ENCODE results near the gene RAX.
"Not testable (repeated sequence)": the region's sequence is repeated elsewhere in the genome, so short reads cannot be mapped to it uniquely, and the experiment has no call there.

RAX gene

GRCh38 chr18:59273759-59274532 is 692 bp upstream of the RAX start:
- DNase-seq (ENCODE audit: low spot score) = no peak

- DNase-seq (ENCODE audit: low spot score) = no peak
These were observed 899 bp downstream of the RAX start for GRCh38 chr18:59272221-59272888.

- no peak for DNase-seq (ENCODE audit: low spot score)
These were observed 1.5 kb downstream of the RAX start for GRCh38 chr18:59271606-59272220.

GRCh38 chr18:59270689-59271257 is 2.5 kb downstream of the RAX start:
- no peak for DNase-seq (ENCODE audit: low spot score)

- no peak for DNase-seq (ENCODE audit: low spot score)
These were observed 3.6 kb downstream of the RAX start for GRCh38 chr18:59269563-59270119.

GRCh38 chr18:59268721-59269562 is 4.3 kb downstream of the RAX start:
- DNase-seq (ENCODE audit: low spot score) = no peak

GRCh38 chr18:59268127-59268720 is 5.0 kb downstream of the RAX start:
- no peak for DNase-seq (ENCODE audit: low spot score)

- no peak for DNase-seq (ENCODE audit: low spot score)
These were observed 5.6 kb downstream of the RAX start for GRCh38 chr18:59267503-59268126.

- DNase-seq (ENCODE audit: low spot score) = no peak
These were observed 6.3 kb downstream of the RAX start for GRCh38 chr18:59266886-59267502.

GRCh38 chr18:59266459-59266858 is 6.8 kb downstream of the RAX start:
- no peak for DNase-seq (ENCODE audit: low spot score)

- no peak for DNase-seq (ENCODE audit: low spot score)
These were observed 7.3 kb downstream of the RAX start for GRCh38 chr18:59265974-59266369.

- no peak for DNase-seq (ENCODE audit: low spot score)
These were observed 7.8 kb downstream of the RAX start for GRCh38 chr18:59265246-59265973.

GRCh38 chr18:59264651-59265245 is 8.5 kb downstream of the RAX start:
- no peak for DNase-seq (ENCODE audit: low spot score)

- DNase-seq (ENCODE audit: low spot score) = no peak
These were observed 9.1 kb downstream of the RAX start for GRCh38 chr18:59264121-59264571.

- DNase-seq (ENCODE audit: low spot score) = no peak
These were observed 9.6 kb downstream of the RAX start for GRCh38 chr18:59263661-59264060.

GRCh38 chr18:59262243-59262642 is 11.0 kb downstream of the RAX start:
- DNase-seq (ENCODE audit: low spot score) = not testable (repeated sequence)

GRCh38 chr18:59261842-59262241 is 11.4 kb downstream of the RAX start:
- not testable (repeated sequence) for DNase-seq (ENCODE audit: low spot score)

- not testable (repeated sequence) for DNase-seq (ENCODE audit: low spot score)
These were observed 17.8 kb downstream of the RAX start for GRCh38 chr18:59255491-59255890.

GRCh38 chr18:59249199-59249774 is 24.0 kb downstream of the RAX start:
- peak; percentile 78 for DNase-seq (ENCODE audit: low spot score)
